ENCODE results near the gene GPRC5A. TPM values are rescaled to one million over a fixed set of nuclear protein-coding genes. Genes with fewer than 3 reads are reported as not detected.

The GPRC5A gene
- total RNA-seq, 2 donors from 2014 or later, result 234 to 246 TPM

DNA sequence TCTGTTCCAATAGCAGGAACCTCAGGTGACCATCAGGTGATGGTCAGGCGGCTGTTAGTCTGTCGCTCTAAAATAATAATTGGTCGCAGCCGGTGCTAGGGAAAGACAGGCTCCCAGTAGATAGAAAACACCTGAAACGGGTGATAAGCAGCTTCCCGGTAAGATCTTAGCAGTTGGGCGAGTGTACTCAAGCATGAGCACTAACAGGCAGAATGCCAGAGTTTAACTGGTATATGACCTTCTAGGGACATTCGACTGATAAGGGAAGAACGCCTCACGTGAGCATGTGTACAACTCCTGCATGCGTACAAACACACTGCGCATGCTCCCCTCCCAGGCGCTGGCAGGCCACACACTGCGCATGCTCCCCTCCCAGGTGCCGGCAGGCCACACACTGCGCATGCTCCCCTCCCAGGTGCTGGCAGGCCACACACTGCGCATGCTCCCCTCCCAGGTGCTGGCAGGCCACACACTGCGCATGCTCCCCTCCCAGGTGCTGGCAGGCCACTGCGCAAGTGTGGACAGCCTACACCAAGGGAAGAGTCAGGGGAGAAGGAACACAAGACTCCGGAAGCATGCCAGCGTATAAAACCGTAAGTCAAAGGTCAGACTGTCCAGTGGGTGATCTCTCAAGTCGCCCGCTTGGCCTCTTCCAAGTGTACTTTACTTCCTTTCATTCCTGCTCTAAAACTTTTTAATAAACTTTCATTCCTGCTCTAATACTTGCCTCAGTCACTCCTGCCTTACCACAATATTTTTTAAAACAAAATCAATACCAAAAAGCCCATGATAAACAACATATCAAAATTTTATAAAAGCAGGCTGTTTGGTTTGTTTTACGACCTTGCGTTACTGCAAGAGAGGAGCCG is 36.1 kb downstream of the GPRC5A start:
- Histone ChIP-seq H3K4me3 (peak overlapping the region; percentile 17), H3K9ac (ENCODE audit: low read depth in 2 of 2, low read length in 2 of 2) (peak overlapping the region in 1 of 2 donors; percentile 54), H3K27ac (peak overlapping the region; percentile 33), H3K4me1 (no peaks in the 10 kb centered on the region), H3K36me3 (no peaks in the 10 kb centered on the region), H3K9me3 (no peaks in the 10 kb centered on the region), H3K27me3 (no peaks in the 10 kb centered on the region)
- intact Hi-C loops (cut with DNase I), result no loop called here
- TF ChIP-seq, protein P1, sequence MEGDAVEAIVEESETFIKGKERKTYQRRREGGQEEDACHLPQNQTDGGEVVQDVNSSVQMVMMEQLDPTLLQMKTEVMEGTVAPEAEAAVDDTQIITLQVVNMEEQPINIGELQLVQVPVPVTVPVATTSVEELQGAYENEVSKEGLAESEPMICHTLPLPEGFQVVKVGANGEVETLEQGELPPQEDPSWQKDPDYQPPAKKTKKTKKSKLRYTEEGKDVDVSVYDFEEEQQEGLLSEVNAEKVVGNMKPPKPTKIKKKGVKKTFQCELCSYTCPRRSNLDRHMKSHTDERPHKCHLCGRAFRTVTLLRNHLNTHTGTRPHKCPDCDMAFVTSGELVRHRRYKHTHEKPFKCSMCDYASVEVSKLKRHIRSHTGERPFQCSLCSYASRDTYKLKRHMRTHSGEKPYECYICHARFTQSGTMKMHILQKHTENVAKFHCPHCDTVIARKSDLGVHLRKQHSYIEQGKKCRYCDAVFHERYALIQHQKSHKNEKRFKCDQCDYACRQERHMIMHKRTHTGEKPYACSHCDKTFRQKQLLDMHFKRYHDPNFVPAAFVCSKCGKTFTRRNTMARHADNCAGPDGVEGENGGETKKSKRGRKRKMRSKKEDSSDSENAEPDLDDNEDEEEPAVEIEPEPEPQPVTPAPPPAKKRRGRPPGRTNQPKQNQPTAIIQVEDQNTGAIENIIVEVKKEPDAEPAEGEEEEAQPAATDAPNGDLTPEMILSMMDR (IDR thresholded peaks at IDR 0.05), result no peak
- peak; percentile 85 for DNase-seq

DNA sequence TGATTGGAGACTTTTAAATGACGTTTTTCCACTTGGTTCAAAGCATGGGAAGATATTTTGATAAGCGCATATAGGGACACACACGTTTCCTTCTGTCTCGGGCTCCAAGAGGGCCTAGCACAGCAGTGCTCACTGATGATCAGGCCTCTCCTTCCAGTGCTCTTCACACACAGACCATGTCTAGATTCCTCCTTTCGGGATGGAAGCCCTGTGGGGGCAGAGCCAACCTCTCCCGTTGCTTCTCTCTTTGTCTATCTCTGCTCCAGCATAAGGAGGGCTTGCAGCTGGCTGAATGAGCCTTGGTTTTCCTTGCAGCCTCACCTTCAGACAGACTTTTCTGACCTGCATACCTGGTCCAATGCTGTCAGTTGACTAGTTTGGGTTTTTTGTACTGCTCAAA is 38.3 kb downstream of the GPRC5A start:
- no peaks in the 10 kb centered on the region for H3K36me3 ChIP-seq

DNA sequence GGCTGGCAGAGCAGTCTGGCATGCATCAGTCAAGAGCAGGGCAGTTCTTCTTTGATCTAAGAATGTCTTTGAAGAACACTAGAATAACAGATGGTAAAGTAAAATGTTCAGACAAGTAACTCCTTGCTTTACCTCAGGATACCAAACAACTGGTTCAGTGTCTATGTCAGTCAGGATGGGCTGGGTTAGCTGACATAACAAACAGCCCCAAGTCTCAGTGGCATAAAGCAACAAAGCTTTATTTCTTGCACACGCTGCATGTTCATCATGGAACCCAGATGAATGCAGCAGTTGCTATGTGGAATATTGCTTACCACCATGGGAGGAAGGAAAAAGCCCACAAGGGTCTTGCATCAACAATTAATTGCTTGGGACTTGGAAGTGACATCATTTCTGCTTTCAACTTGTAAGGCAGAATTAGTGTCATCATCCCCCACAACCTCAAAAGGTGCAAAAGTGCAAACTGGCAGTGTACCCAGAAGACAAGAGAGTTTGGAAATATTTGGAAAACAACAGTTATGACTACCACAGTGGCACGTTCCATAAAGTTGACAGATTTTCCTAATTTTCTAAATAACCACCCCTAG is 39.4 kb downstream of the GPRC5A start:
- no peak overlapping the region for H3K27ac ChIP-seq
- no peak overlapping the region for H3K9ac ChIP-seq (ENCODE audit: low read depth in 2 of 2, low read length in 2 of 2)
- H3K27me3 ChIP-seq, result no peaks in the 10 kb centered on the region
- H3K9me3 ChIP-seq, result no peaks in the 10 kb centered on the region
- no peak for DNase-seq
- intact Hi-C loops (cut with DNase I), result no loop called here
- H3K36me3 ChIP-seq, result no peaks in the 10 kb centered on the region
- no peaks in the 10 kb centered on the region for H3K4me1 ChIP-seq
- no peak overlapping the region for H3K4me3 ChIP-seq
- TF ChIP-seq, protein P1 (IDR thresholded peaks at IDR 0.05), result no peak

More for the DNA sequence above, 38.3 kb downstream of the GPRC5A start:
- H3K27me3 ChIP-seq, result no peaks in the 10 kb centered on the region
- H3K9me3 ChIP-seq, result no peaks in the 10 kb centered on the region
- H3K4me1 ChIP-seq, result no peaks in the 10 kb centered on the region
- H3K9ac ChIP-seq (ENCODE audit: low read depth in 2 of 2, low read length in 2 of 2), result no peak overlapping the region
- intact Hi-C loops (cut with DNase I), result no loop called here
- no peak for DNase-seq
- H3K4me3 ChIP-seq, result no peak overlapping the region
- no peak overlapping the region for H3K27ac ChIP-seq
- TF ChIP-seq, protein P1 (IDR thresholded peaks at IDR 0.05), result no peak

DNA sequence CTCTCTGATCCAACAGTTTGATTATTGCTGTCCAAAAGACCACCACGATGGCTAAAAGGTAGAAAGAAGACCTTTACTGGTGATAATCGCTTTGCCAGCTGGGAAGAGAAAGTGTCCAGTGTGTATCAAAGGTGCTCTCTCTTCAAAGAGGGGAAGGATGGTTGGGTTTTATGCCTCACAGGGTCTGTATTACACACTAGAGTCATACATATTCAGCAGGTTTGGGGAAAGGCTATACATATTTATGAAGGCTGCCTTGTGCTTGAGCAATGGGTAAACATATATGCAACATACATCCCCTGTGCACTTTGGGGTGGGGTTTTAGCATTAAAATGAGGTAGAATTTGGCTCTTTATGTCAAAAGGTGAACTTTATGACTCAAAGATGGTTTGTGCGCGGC is 42.4 kb downstream of the GPRC5A start:
- no peaks in the 10 kb centered on the region for H3K36me3 ChIP-seq
- TF ChIP-seq, protein P1 (IDR thresholded peaks at IDR 0.05), result no peak
- no peak overlapping the region for H3K4me3 ChIP-seq
- no peaks in the 10 kb centered on the region for H3K27me3 ChIP-seq
- intact Hi-C loops (cut with DNase I), result no loop called here
- H3K27ac ChIP-seq, result no peak overlapping the region
- no peaks in the 10 kb centered on the region for H3K9me3 ChIP-seq
- no peak overlapping the region for H3K9ac ChIP-seq (ENCODE audit: low read depth in 2 of 2, low read length in 2 of 2)
- no peaks in the 10 kb centered on the region for H3K4me1 ChIP-seq
- DNase-seq, result no peak

DNA sequence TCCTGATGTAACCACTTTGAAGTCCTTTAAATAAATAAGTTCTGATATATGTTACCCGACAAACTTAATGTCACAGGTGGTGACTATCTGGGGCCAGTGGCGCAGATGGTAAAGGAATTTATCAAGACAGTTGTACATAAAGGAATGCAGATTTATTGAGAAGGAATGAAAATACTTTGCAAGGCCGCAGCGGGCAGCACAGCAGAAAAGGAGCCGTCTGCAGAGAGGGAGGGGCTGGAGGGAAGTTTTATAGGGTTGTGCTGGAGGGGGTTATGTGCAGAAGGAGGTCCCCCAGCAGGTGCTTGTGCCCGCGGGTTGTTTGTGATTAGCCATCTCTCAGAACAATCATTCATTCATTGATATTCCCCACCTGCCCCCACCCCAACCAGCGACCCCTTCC is 43.2 kb downstream of the GPRC5A start:
- TF ChIP-seq, protein P1 (IDR thresholded peaks at IDR 0.05), result no peak
- Histone ChIP-seq H3K36me3 (no peaks in the 10 kb centered on the region), H3K27ac (no peak overlapping the region), H3K9me3 (no peaks in the 10 kb centered on the region), H3K4me3 (no peak overlapping the region), H3K9ac (ENCODE audit: low read depth in 2 of 2, low read length in 2 of 2) (no peak overlapping the region), H3K4me1 (no peaks in the 10 kb centered on the region), H3K27me3 (no peaks in the 10 kb centered on the region)
- no peak for DNase-seq
- intact Hi-C loops (cut with DNase I), result no loop called here

Measured in colonic mucosa (tissue), 4 donors.